HG02970 (cell line): ENCODE data around the gene STIL.
"Not testable (repeated sequence)": the region's sequence is repeated elsewhere in the genome, so short reads cannot be mapped to it uniquely, and the experiment has no call there.

Experiments
- ATAC-seq: cut with Tn5 transposase; IDR thresholded peaks from one replicate; pipeline ENCODE4 v1.9.1; 2021; ENCODE audit warnings: mild to moderate bottlenecking, moderate library complexity, moderate number of reproducible peaks; ENCODE audit not compliant: unreplicated experiment, low FRiP score

The STIL gene

DNA sequence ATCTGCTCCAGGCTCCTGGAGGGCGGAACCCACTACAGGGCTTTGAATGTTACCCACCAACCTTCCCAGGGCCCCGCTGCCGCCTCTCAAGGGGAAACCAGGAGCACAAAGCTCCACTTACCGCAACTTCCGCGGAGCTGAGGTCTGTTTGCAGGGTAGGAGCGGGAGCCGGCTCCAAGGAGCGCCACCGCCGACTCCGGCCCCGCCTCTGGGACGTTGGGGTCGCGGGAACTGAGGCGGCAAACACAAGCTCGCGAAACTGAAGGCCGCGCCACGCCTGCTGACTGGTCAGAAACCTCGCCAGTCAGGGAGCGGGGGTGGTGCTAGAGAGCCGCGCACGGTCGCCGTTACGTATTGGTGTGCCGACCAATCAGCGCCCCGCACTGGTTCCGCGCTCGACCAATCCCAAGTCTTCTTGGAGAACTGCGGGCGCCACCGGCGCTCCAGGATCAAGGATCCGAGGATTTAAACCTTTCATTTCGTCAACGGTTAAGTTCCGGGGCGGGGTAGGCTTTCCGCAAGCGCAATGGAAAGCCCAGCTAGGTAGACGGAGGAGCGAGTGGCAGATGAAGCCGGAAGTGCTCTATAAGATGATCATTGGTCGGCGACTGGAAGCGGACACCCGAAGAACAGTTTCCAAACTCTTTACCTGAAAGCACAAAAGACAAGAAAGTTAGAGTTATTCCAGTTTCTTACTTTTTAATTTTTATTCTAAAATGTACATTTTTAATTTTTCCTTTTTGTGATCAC lies at the start of gene STIL:
Gene STIL, minus strand, starts transcription at position 233 of the 750 bp plus-strand sequence. CDS start 3,828 bp downstream, outside the sequence.
- ATAC-seq: peak; percentile 96

DNA sequence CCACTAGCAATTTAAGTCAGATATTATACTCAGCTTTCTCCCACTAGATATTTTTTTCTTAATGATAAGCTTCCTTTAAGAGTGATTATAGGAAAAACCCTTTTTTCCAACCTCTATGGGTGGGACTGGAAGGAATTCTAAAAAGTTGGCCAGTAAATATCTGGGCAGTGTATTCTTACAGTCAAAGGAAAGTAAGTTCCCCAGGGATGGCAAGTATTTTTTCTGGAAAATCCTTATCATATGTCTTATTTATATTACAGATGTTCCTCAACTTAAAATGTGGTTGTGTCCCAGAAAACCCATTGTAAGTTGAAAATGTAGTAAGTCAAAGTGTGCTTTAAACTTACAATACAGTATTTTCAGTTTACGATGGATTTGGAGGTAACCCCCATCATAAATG lies 48.9 kb upstream of the STIL start:
- ATAC-seq: no peak

DNA sequence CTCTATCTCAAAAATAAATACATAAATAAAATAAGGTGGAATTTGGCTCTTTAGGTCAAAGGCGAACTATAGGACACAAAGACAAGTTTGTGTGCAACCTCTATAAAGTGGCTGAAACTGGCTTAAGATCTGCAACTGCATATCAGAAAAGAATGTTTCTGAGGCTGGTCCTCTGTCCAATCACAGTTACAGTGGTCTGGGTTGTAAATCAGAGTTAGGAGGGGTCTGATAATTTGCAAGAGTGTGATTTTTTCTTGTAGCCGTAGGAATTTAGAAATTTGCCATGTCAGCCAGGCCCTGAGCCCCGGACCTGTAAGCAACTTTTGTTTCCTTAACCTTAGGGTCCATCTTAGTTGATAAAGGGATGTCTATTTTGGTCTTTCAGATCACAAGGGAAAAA lies 47.4 kb upstream of the STIL start:
- ATAC-seq: no peak

DNA sequence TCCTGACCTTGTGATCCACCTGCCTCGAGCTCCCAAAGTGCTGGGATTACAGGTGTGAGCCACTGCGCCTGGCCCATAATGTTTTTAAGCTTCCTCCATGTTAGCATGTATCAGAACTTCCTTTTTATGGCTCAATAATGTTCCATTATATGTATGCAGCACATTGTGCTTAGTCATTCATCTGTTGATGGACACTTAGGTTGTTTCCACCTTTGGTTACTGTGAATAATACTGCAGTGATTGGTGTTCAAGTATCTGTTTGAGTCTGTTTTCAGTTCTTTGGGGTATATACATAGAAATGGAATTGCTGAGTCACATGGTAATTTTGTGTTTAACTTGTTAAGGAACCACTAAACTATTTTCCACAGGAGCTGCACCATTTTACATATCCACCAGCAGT lies 37.4 kb upstream of the STIL start:
- ATAC-seq: no peak

DNA sequence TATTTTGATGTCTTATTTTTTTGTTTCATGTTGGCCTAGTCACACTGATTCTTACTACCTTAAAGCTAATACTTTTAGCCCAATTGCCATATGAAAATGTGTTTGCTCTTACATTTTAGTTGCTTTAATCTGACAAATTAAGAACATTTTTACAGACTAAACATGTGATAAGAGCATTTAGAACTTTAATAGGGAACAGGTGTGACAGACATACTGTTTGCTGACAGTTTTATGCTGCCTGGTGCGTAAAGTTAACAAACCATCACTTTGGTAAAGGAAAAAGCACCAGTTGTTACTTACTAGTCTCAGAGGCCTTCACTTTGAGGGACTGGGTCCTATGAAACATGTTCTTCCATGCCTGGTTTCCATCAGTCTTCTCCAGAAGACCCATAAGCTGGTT lies 34.3 kb upstream of the STIL start:
- ATAC-seq: no peak

DNA sequence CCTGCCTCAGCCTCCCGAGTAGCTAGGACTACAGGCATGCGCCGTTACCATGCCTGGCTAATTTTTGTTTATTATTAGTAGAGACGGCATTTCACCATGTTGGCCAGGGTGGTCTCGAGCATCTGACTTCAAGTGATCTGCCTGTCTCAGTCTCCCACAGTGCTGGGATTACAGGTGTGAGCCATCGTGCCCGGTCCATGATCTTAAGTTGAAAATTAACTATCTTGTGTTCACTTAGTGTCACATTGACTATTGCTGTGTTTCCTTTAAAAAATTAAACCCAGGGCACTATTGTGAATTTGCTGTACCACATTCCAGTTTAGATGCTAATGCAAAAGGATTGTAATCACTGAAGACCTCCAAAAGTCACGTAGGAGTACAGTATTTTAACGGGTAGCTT lies 33.8 kb upstream of the STIL start:
- ATAC-seq: no peak

DNA sequence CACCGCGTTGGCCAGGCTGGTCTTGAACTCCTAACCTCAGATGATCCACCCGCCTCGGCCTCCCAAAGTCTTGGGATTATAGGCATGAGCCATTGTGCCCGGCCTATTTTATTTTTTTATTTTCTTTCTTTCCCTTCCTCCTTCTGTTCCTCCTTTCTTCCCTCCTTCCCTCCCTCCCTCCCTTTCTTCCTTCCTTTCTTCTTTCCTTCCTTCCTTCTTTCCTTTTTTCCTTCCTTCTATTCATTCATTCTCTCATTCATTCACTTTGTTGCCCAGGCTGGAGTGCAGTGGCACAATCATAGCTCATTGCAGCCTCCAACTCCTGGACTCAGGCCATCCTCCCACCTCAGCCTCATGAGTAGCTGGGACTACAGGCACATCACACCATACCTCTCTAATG lies 33.0 kb upstream of the STIL start:
- not testable (repeated sequence) for ATAC-seq

DNA sequence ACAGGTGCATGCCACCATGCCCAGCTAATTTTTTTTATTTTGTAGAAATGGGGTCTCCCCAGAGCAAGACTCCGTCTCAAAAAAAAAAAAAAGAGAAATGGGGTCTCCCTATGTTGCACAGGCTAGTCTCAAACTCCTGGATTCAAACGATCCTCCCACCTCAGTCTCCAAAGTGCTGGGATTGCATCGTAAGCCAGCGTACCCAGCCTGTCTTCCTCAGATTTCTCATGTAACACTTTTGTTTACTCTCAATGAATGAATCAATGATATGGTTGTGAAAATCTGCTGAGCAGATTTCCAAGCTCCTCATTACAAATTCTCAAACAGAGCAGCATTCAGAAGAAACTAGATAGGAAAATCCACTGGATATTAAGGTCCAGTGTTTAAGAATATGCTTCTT lies 26.3 kb upstream of the STIL start:
- ATAC-seq: no peak

DNA sequence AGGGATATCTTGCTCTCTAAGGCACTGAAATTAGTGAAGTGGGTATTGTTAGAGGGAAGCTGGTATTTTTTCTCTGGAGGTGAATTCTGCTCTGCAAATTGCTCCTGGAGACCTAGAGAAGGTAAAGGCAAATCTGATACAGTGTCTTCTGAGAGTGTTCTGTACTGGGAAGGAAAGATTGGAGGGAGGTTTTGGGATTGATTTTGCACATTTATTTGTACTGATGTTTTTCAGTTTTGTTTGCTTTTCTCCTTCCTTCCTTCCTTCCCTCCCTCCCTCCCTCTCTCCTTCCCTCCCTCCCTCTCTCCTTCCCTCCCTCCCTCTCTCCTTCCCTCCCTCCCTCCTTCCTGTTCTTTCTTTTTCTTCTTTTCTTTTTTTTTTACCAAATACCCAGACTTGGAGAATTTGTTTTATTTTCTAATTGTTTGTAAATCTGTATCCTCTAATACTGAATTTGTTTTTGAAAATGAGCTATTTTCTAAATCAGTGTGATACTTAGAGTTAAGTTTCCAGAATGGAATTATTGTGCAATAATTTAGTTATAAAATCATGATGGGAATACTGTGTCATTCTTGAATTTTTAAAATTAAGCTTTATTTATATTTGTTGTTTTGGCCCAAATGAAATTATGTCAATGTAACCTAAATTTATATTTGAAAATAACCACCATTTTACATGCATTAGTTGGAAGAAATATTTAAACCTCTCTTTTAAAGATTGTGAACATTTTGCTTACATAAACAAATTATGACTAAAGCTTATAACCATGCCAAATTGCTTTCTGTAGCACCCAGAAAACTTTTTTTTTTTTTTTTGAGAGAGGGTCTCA lies 24.5 kb upstream of the STIL start:
- no peak for ATAC-seq

DNA sequence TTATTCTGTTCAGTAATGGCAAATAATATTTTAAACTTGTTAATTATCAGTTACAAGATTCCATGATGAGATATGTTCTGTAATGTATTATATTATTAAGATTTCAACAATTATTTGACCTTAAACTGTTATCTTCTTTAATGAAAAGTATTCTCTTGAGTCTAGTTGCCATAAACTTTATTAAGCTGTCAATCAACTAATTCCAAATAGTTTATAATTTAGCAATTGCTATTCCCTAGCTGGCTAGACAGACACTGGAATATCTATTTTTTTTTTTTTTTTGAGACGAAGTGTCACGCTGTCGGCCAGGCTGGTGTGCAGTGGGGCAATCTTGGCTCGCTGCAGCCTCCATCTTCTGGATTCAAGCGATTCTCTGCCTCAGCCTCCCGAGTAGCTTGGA lies 23.4 kb upstream of the STIL start:
- ATAC-seq: no peak

DNA sequence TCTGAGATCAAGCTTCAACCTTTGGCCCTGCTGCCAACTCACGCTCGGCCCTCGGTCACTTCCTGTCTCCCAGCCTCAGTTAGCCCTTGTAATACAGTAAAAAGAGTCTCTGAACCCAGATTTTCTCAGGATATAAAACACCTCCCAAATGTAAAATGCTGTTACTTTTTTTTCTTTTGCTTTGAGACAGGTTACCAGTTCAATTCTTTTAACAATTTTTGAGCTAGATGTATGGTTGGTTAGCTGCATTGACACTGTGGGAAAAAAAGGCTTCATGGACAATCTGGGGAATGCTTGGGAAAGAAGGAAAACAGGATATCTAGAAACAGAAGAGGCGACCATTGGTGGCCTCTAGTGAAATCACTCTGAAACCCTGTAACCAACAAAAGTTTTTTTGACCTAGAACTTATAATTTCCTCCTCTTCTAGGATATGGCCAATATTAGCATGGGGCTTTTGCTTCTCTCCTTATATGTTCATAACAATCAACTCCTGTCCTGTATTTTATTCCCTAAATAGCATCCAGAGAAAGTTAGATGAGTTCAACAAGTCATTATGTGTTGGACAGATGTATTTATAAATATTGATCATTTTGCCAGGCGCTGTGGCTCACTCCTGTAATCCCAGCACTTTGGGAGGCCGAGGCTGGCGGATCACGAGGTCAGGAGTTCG lies 21.0 kb upstream of the STIL start:
- ATAC-seq: no peak

DNA sequence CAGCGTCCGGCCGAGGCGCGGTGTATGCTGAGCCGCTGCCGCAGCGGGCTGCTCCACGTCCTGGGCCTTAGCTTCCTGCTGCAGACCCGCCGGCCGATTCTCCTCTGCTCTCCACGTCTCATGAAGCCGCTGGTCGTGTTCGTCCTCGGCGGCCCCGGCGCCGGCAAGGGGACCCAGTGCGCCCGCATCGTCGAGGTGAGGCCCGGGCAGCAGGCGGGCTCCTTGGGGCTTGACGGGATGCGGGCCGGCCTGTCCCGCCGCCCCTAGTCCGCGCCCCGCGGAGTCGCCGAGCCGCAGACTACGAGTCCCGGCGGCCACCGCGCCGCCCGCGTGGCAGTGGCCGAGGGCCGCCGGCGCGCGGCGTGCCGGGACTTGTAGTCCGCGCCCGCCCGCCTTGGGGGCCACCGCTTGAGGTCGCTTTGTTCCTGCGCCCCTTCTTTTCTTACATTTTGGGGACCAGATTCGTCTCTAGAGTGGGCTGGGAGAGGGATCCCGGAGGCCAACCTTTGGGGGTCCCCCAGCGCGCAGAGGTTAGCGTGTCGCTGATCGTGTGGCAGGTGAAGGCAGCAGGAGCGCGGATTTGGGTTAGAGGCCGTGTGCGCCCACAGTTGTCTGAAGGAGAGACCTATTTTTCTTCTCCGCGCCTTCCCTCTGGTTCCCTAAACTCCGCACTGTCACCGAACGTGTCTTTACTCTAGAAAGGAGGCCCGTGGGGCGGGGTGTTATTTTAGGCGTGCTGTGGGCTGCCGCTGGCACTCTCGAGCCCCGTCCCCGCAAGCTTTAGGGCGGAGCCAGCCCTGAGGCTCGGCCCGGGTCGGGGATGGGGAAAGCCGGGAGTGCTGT lies 20.2 kb upstream of the STIL start:
- ATAC-seq: peak; percentile 84

DNA sequence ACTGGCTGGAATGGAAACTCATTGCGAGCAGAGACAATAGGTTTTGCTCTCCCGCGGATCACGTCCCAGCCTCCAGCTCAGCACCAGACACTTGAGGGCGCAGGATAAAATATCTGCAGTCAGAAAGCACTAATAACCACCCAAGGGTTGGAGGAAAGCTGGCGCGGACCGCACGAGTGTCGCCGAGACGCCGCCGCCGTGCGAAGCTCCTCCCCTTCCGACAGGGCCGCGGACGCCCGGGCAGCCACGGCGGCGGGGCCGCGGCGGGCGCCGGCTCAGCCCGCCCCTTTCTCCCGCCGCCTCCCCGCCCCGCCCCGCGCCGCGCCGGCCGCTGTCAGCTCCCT lies 19.6 kb upstream of the STIL start, which contains the start of gene CMPK1:
Gene CMPK1, plus strand, starts transcription at position 213 of the 344 bp plus-strand sequence. CDS start 156 bp downstream, outside the sequence.
- ATAC-seq: peak; percentile 82

DNA sequence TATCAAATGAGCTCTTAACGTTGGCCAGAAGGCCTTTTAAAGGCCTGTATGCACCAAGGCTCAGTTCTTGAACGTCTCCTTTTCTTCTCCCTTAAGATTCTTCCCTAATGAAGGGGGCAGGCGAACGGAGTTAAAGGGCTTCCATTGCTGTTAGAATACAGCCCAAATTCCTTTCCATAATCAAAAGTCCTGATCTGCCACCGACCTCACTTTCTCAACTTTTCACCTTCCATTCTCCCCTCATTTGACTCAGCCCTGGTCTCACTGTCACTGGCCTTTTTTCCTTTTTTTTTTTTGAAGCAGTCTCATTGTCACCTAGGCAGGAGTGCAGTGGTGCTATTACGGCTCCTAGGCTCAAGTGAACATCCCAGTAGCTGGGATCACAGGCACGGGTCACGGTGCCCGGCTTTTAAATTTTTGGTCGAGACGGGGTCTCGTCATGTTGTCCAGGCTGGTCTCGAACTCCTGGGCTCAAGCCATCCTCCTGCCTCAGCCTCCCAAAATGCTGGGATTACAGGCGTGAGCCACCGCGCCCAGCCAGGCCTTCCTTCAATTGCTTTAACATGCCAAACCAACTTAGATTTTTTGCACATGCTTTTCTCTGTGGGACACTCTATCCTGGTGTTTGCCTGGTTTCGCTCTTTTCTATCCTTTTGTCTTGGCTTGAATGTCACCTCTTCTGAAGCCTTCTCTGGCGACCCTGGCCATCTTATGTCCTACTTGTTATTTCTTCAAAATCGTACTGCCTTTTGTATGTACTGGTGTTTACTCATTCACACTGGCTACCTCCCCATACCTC lies 19.0 kb upstream of the STIL start:
- ATAC-seq: no peak

DNA sequence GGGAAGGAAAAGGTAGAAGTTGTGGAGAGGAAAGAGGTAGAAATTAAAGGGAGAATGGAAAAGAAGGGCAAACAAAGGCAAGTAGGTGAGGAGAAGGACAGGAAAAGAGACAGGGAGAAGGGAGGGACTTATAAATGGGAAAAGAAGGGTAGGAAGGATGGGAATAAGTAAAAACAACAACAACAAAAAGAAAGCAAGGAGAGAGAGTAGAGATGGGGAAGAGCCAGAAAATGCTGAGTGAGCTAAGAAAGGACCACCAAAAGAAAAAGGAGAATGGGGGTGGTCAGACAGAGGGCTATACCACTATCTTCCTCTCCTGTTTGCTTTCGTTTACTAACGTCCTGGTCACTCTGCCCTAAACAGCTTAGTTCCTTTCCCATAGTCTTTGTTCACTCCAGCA lies 17.9 kb upstream of the STIL start:
- ATAC-seq: no peak

DNA sequence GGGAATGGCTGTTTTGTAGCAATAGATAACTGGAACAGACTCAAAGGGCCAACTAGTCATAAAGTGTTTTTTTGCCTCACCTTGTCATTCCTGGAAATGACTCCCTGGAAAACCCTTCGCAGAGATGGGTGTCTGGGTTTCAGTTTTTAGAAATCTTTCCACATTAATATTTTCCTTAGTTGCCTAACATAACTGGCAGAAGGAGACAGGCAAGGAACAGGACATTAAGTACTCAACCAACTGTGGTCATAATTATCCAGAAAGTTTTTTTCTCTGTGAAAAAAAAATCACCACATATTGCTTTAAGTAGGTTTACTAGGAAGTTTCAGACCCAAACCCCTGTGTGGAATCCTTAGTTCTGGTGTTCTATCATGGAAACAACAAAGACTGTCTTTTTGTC lies 16.3 kb upstream of the STIL start:
- ATAC-seq: no peak

DNA sequence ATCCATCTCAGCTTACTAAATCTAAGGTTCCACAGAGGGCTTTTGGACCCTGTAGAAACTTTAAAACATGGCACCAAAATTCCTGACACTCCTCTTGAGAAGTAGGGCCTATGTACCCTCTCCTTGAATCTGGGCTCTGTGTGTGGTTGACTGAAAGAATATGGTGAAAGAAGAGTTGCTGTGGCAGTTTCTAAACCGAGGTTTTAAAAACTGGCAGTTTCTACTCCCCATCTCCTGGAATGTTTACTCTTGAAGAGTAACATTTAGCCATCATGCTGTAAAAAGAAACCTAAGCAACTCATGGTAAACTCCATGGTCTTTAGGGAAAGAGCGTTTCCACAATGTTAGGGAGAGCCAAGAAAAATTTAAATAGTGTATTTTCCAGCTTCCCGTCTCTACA lies 15.0 kb upstream of the STIL start:
- no peak for ATAC-seq

DNA sequence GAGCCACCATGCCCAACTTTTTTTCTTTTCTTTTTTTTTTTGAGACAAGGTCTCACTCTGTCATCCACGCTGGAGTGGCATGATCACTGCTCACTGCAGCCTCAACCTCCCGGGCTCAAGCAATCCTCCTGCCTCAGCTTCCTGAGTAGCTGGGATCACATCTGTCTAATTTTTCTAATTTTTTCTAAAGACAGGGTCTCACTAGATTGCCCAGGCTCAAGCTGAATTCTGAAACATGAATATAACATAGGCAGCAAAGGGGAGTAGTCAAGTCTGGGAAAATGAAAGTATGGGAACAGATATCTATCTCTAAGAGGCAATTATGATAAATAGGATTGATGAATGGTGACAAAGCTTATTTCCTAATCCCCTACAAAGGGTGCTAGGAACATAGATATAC lies 12.3 kb upstream of the STIL start:
- ATAC-seq: no peak

DNA sequence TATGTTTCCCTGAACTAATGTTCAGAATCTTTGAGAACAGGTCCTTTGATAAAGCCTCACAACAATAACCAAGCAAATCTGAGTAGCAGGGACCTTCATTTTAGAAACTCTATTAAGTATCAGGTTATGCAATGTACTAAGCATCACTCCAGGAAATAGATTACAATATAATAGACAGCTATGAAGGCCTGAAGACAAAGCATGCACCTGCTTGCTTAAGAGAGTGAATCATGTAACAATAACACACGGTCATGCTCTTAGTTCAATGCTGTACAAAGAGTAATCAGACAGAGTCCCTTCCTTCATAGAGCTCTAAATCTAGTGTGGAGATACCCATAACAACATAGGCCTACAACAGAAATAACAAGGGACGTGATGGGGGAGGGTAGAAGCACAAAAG lies 11.6 kb upstream of the STIL start:
- ATAC-seq: no peak

DNA sequence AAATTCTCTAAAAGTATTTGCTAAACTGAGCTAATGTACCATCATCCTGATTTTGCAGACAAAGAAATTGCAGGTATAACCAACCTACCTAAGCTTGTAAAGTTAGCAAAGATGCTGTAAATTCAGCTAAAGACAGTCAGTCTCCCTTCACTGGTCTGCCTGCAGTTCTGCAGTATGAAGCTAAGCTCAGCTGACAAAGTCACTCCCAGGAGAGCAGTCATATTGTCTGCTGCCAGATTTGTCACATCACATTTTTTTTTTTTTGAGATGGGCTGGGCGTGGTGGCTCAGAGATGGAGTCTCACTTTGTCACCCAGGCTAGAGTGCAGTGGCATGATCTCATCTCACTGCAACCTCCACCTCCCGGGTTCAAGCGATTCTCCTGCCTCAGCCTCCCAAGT lies 10.7 kb upstream of the STIL start:
- ATAC-seq: no peak
